MM.1S (cell line): ENCODE results near the gene MYLK4.

Experiments
- CTCF ChIP-seq: fragments of 300-600 bp; sonication (generic); IDR thresholded peaks from 2 replicates; pipeline ENCODE4 v1.5.1; 2016; ENCODE audit warnings: antibody characterized with exemption, low read length, mixed read lengths
- EZH2phosphoT487 ChIP-seq: fragments of 300-600 bp; sonication (generic); IDR thresholded peaks from 2 replicates; pipeline ENCODE4 v1.6.1; 2018; ENCODE audit warnings: antibody characterized with exemption, low read length

- TF ChIP-seq CTCF (no peak), EZH2phosphoT487 (no peak)
Observed at GRCh38 chr6:2751871-2752270, 1.1 kb upstream of the MYLK4 start.
